Stimulated activated CD8-positive, alpha-beta memory T cell treated with anti-CD3 and anti-CD28 coated beads, Interleukin-15, amount 100 ng/mL, for 1 hour (primary cell): ENCODE results near the gene SMOC2.

Experiments
- DNase-seq: peaks from one replicate; pipeline ENCODE4 v3.0.0-alpha.2; 2020; ENCODE audit warnings: low read depth

SMOC2 gene

GRCh38 chr6:168711666-168712300, 270.8 kb downstream of the SMOC2 start:
- DNase-seq, result no peak

DNA sequence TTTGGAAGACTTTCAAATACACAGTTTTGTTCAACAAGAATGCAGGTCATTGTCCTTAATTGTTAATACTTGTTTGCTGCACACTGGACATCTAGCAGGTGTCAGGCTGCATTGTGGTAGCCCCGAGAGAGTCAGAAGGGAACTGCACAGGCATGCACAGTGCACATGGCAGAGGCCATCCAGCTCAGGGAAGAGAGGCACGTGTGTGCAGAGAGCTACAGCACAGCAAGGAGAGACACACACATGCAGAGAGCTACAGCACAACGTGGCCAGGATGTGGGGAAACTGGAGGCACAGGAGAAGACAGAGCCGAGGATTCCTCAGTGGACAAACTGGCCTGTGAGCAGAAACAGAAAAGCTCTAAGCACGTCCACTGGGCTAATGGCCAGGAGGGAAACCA, 272.0 kb downstream of the SMOC2 start:
- no peak for DNase-seq

- no peak for DNase-seq
Measured at GRCh38 chr6:168713839-168714238, 272.9 kb downstream of the SMOC2 start.

GRCh38 chr6:168714547-168715260, 273.7 kb downstream of the SMOC2 start:
- DNase-seq, result no peak

- DNase-seq, result no peak
Measured at GRCh38 chr6:168715643-168716481, 274.9 kb downstream of the SMOC2 start.

DNA sequence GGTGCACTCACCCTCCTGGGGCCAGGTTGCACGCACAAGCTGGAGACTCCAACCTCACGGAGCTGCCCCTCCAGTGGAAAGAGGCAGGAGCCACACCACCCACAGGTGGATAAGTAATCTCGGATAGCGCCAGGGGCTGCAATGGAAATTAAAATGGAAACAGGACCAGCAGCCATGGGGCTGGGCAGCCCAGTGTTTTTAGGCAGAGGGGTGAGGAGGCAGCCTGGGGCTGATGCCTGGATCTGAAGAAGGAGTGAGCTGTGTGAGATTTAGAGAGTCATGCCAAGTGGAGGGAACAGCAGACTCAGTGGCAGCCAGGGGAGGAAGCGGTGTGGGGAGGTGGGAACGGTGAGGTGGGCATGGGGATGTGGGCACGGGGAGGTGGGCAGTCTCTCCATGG, 275.6 kb downstream of the SMOC2 start:
- no peak for DNase-seq

DNA sequence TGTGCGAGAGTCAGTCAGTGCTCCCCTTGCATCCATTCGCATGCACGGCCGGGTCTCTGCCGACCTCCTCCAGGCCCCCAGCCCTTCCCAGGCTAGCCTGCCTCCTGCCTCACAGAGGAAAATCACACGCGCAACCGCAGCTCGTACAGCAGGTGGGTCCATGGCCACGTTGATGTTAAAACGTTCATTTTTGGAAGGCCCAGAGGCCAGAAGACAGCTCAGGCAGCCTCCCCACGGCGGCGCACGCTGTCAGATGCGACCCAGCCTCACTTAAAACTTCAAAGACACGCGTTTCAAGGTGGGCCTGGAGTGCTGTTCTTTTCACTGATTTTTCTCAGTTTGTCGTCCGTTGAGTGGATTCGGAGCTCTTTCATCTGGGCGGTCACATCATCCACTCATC, 276.5 kb downstream of the SMOC2 start:
- DNase-seq, result no peak
